IMR-90 (cell line): ENCODE results near the gene GCSH.

Experiments
- CEBPB ChIP-seq: IDR thresholded peaks from 2 replicates; pipeline ENCODE4 v1.6.1; 2012; ENCODE audit warnings: low read depth, low read length, improper control_type of control experiment
- CTCF ChIP-seq: conservative IDR thresholded peaks from 2 replicates; pipeline ENCODE4 v1.5.1; 2012; ENCODE audit warnings: mild to moderate bottlenecking, low read depth, low read length, improper control_type of control experiment
- MAFK ChIP-seq: IDR thresholded peaks from 2 replicates; pipeline ENCODE4 v1.6.1; 2012; ENCODE audit warnings: low read depth, low read length, improper control_type of control experiment
- MAZ ChIP-seq: IDR thresholded peaks from 2 replicates; pipeline ENCODE4 v1.6.1; 2012; ENCODE audit warnings: low read depth, mild to moderate bottlenecking, low read length, improper control_type of control experiment, moderate library complexity, borderline replicate concordance
- POLR2A ChIP-seq: IDR thresholded peaks from 2 replicates; pipeline ENCODE4 v1.6.1; 2012; ENCODE audit warnings: mild to moderate bottlenecking, low read depth, low read length
- RAD21 ChIP-seq: IDR thresholded peaks from 2 replicates; pipeline ENCODE4 v1.6.1; 2012; ENCODE audit warnings: low read length, improper control_type of control experiment
- RCOR1 ChIP-seq: IDR thresholded peaks from 2 replicates; pipeline ENCODE4 v1.6.1; 2012; ENCODE audit warnings: mild to moderate bottlenecking, low read length, improper control_type of control experiment; ENCODE audit not compliant: insufficient replicate concordance
- RFX5 ChIP-seq: IDR thresholded peaks from 2 replicates; pipeline ENCODE4 v1.8.0; 2012; ENCODE audit warnings: low read depth, mild to moderate bottlenecking, low read length, moderate library complexity
- SMC3 ChIP-seq: fragments of 150-350 bp; IDR thresholded peaks from 2 replicates; pipeline ENCODE4 v1.6.1; 2016; ENCODE audit warnings: low read depth, mild to moderate bottlenecking, antibody characterized with exemption, low read length, moderate library complexity

GRCh38 chr16:81053761-81054160, 42.4 kb downstream of the GCSH start:
- TF ChIP-seq MAFK, result no peak
- TF ChIP-seq CTCF, result no peak
- TF ChIP-seq POLR2A, result no peak
- no peak for TF ChIP-seq RFX5
- TF ChIP-seq MAZ, result no peak
- no peak for TF ChIP-seq RCOR1
- no peak for TF ChIP-seq CEBPB
- no peak for TF ChIP-seq SMC3
- TF ChIP-seq RAD21, result no peak
